Subcutaneous adipose tissue (tissue), 4 donors: ENCODE results near the gene CAST. TPM values are rescaled to one million over a fixed set of nuclear protein-coding genes. Genes with fewer than 3 reads are reported as not detected.

ENCODE experiments used
- CTCF ChIP-seq: fragments of 450-650 bp; IDR thresholded peaks from one replicate; pipeline ENCODE4 v1.5.1; 2016; ENCODE audit warnings: low read depth, mild to moderate bottlenecking, control low read depth, antibody characterized with exemption, moderate library complexity
- total RNA-seq, 4 donors: library from RNA; depleted of rRNA; stranded (reverse); fragments of >200 nt; gene quantifications; one replicate each; pipeline ENCODE4 v1.1.0, GENCODE V29; 2016

The CAST gene
- total RNA-seq, 4 donors from 2014 or later, result 296 to 432 (median 373) TPM

DNA sequence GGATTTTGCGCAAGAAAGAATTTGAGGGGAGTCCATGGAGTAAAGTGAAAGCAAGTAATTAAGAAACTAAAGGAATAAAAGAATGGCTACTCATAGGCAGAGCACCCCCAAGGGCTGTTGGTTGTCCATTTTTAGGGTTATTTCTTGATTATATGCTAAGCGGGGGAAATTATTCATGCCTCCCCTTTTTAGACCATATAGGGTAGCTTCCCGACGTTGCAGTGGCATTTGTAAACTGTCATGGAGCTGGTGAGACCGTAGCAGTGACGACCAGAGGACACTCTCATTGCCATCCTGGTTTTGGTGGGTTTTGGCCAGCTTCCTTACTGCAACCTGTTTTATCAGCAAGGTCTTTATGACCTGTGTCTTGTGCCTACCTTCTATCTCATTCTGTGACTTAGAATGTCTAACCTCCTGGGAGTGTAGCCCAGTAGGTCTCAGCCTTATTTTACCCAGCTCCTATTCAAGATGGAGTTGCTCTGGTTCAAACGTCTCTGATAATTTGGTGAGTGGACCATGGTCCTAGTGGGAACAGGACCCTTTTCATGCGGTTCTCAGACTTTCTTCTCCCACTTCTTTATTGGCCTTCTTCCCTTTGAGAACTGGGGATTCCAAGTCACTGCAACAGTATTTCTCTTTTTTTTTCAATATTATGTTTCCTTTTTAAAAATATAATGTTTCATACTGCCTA is 146.8 kb downstream of the CAST start:
- TF ChIP-seq CTCF, result no peak

DNA sequence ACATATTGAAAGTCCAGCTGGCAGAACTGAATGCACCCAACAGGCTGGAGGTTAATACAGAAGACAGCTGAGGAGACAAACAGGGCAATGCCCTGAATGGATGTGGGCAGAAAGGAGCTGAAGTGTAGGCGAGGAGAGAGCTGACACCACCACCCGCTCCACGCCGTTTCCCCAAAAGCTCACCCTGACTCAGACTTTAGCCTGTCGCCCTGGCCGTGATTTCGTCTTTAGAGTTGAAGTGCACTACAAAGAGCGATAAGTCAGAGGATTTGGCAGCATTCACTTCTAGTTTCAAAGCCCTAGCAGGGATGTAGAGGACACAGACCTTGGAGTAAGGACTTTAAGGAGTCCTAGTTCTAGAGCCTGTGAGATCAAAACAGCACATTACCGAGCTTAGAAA is 147.7 kb downstream of the CAST start:
- no peak for TF ChIP-seq CTCF

GRCh38 chr5:96812851-96813250 is 150.7 kb downstream of the CAST start:
- TF ChIP-seq CTCF, result no peak

DNA sequence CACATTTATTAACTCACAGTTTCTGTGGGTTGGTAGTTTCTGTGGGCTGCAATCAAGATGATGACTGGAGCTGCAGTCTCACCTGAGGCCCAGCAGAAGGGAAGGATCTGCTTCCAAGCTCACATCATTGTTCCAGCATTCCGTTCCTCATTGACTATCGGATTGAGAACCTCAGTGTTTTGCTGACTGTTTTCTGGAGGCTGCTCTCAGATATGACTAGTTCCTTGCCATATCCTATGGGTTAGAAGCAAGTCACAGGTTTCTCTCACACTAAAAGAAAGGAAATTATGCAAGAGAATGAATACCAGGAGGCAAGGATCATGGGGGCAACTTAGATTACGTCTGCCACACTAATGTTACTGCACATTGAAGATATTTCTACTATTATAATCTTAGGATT is 151.9 kb downstream of the CAST start:
- TF ChIP-seq CTCF, result no peak

GRCh38 chr5:96816411-96816939 is 154.3 kb downstream of the CAST start:
- TF ChIP-seq CTCF, result no peak

GRCh38 chr5:96816991-96817390 is 154.8 kb downstream of the CAST start:
- TF ChIP-seq CTCF, result no peak

DNA sequence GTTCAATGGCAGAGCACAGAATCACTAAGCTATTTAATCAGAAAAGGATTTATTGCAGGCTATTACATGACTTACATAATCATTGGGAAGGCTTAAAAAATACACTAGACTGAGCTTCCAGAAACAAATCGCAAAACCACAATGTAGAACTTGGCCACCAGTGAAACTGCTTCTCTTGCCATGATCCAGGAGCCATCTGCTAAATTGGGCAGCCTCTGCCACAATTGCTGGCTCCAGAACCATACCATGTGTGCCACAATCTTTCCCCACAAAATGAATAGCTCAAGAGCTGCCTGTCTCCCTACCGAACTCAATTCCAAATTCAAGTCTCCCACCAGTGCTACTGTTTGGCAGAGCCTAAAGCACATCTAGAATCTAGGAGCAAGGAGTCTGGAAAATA is 155.3 kb downstream of the CAST start:
- no peak for TF ChIP-seq CTCF
